Measurements from ENCODE around the gene SDK1.

SDK1 gene

GRCh38 chr7:3861386-3861785 lies 560.3 kb downstream of the SDK1 start:
- no peak overlapping the region for H3K27ac ChIP-seq (ENCODE audit: extremely low read depth, low read depth, low read length)
- ChIA-PET CTCF (interaction anchor here (0.6 kb wide), 1 partner anchor 1410 kb away, joined by 4 read pairs; no protein-coding TSS in a partner anchor), POLR2A (no interaction called here)
- TF ChIP-seq ZNF121 (tag by site-specific recombination; IDR thresholded peaks at IDR 0.05), result no peak
- no peak for TF ChIP-seq ZFP3 (tag by site-specific recombination; IDR thresholded peaks at IDR 0.05; ENCODE audit: low read depth)
- no peak for TF ChIP-seq ZNF629 (tag by site-specific recombination; IDR thresholded peaks at IDR 0.05)
- no peak for TF ChIP-seq ZNF701 (tag by site-specific recombination; IDR thresholded peaks at IDR 0.05)
- TF ChIP-seq PATZ1 (tag by site-specific recombination; IDR thresholded peaks at IDR 0.05), result no peak
- no peaks in the 10 kb centered on the region for H3K4me1 ChIP-seq (ENCODE audit: control insufficient read depth, insufficient read depth, low read length)
- H3K36me3 ChIP-seq (ENCODE audit: control insufficient read depth in 2 of 2, insufficient read depth in 1 of 2, low read length in 2 of 2), result no peaks in the 10 kb centered on the region
- no peaks in the 10 kb centered on the region for H3K9me3 ChIP-seq (ENCODE audit: control insufficient read depth, insufficient read depth, low read depth, low read length)
- H3K4me3 ChIP-seq (ENCODE audit: low read depth, low read length), result no peak overlapping the region

- no peaks in the 10 kb centered on the region for H3K36me3 ChIP-seq (ENCODE audit: control insufficient read depth in 2 of 2, insufficient read depth in 1 of 2, low read length in 2 of 2)
- no peaks in the 10 kb centered on the region for H3K4me1 ChIP-seq (ENCODE audit: control insufficient read depth, insufficient read depth, low read length)
- no peak overlapping the region for H3K4me3 ChIP-seq (ENCODE audit: low read depth, low read length)
- TF ChIP-seq PRDM2 (tag by site-specific recombination; IDR thresholded peaks at IDR 0.05; ENCODE audit: borderline replicate concordance) (no peak), ZNF830 (tag by site-specific recombination; IDR thresholded peaks at IDR 0.05; ENCODE audit: low read depth) (no peak), YY1 (tag by site-specific recombination; IDR thresholded peaks at IDR 0.05) (no peak), ZNF354C (tag by site-specific recombination; IDR thresholded peaks at IDR 0.05; ENCODE audit: borderline replicate concordance, low read depth) (no peak), ZNF2 (tag by site-specific recombination; IDR thresholded peaks at IDR 0.05) (no peak), ZNF776 (tag by site-specific recombination; IDR thresholded peaks at IDR 0.05; ENCODE audit: borderline replicate concordance) (no peak)
- CTCF ChIA-PET, result no interaction called here
- H3K9me3 ChIP-seq (ENCODE audit: control insufficient read depth, insufficient read depth, low read depth, low read length), result no peaks in the 10 kb centered on the region
- POLR2A ChIA-PET, result no interaction called here
- H3K27ac ChIP-seq (ENCODE audit: extremely low read depth, low read depth, low read length), result no peak overlapping the region
Measured at GRCh38 chr7:3861941-3862340, 560.9 kb downstream of the SDK1 start.

GRCh38 chr7:3862774-3863173 lies 561.7 kb downstream of the SDK1 start:
- no peak for TF ChIP-seq TCF7L2 (IDR thresholded peaks at IDR 0.05; ENCODE audit: borderline replicate concordance, low read depth, low read length)
- H3K9me3 ChIP-seq (ENCODE audit: control insufficient read depth, insufficient read depth, low read depth, low read length), result no peaks in the 10 kb centered on the region
- H3K4me1 ChIP-seq (ENCODE audit: control insufficient read depth, insufficient read depth, low read length), result no peaks in the 10 kb centered on the region
- ChIA-PET CTCF (no interaction called here), POLR2A (no interaction called here)
- no peak overlapping the region for H3K27ac ChIP-seq (ENCODE audit: extremely low read depth, low read depth, low read length)
- H3K36me3 ChIP-seq (ENCODE audit: control insufficient read depth in 2 of 2, insufficient read depth in 1 of 2, low read length in 2 of 2), result no peaks in the 10 kb centered on the region
- H3K4me3 ChIP-seq (ENCODE audit: low read depth, low read length), result no peak overlapping the region

Data from HEK293 (cell line).